Activated CD8-positive, alpha-beta memory T cell treated with anti-CD3 and anti-CD28 coated beads for 4 hours (primary cell): ENCODE results near the gene PTPRN2.
"Not testable (repeated sequence)": the region's sequence is repeated elsewhere in the genome, so short reads cannot be mapped to it uniquely, and the experiment has no call there.

Experiments
- DNase-seq, 2 donors: peaks; one replicate each; pipeline ENCODE4 v3.0.0-alpha.2; 2020; ENCODE audit warnings: low read depth in 2 of 2

The PTPRN2 gene

GRCh38 chr7:157961731-157962457, 625.7 kb downstream of the PTPRN2 start:
- DNase-seq: no peak

- DNase-seq: no peak
Observed at GRCh38 chr7:157955348-157955999, 632.1 kb downstream of the PTPRN2 start.

- no peak for DNase-seq
Observed at GRCh38 chr7:157954901-157955300, 632.7 kb downstream of the PTPRN2 start.

- no peak for DNase-seq
Observed at GRCh38 chr7:157952841-157953645, 634.6 kb downstream of the PTPRN2 start.

GRCh38 chr7:157952050-157952667, 635.5 kb downstream of the PTPRN2 start:
- DNase-seq: no peak

GRCh38 chr7:157951300-157952049, 636.1 kb downstream of the PTPRN2 start:
- no peak for DNase-seq

- DNase-seq: no peak
Observed at GRCh38 chr7:157949711-157950110, 637.9 kb downstream of the PTPRN2 start.

GRCh38 chr7:157947504-157947903, 640.1 kb downstream of the PTPRN2 start:
- DNase-seq: no peak

- DNase-seq: no peak
Observed at GRCh38 chr7:157946398-157947060, 641.1 kb downstream of the PTPRN2 start.

- no peak for DNase-seq
Observed at GRCh38 chr7:157945401-157945800, 642.2 kb downstream of the PTPRN2 start.

GRCh38 chr7:157944734-157945291, 642.8 kb downstream of the PTPRN2 start:
- no peak for DNase-seq

- no peak for DNase-seq
Observed at GRCh38 chr7:157944051-157944450, 643.6 kb downstream of the PTPRN2 start.

GRCh38 chr7:157943561-157943960, 644.1 kb downstream of the PTPRN2 start:
- no peak for DNase-seq

GRCh38 chr7:157941210-157941609, 646.4 kb downstream of the PTPRN2 start:
- no peak for DNase-seq

GRCh38 chr7:157940497-157940896, 647.1 kb downstream of the PTPRN2 start:
- DNase-seq: no peak

- DNase-seq: no peak
Observed at GRCh38 chr7:157938211-157938610, 649.4 kb downstream of the PTPRN2 start.

GRCh38 chr7:157937406-157937805, 650.2 kb downstream of the PTPRN2 start:
- no peak for DNase-seq

GRCh38 chr7:157936976-157937375, 650.6 kb downstream of the PTPRN2 start:
- no peak for DNase-seq

GRCh38 chr7:157935721-157936120, 651.9 kb downstream of the PTPRN2 start:
- DNase-seq: not testable (repeated sequence)
